ENCODE measurements around the gene PON3. TPM values are rescaled to one million over a fixed set of nuclear protein-coding genes. Genes with fewer than 3 reads are reported as not detected.

The PON3 gene
- polyA plus RNA-seq, 2 of the 4 experiments (the other 2 are of a cell fraction), result 48.7 to 142 TPM

DNA sequence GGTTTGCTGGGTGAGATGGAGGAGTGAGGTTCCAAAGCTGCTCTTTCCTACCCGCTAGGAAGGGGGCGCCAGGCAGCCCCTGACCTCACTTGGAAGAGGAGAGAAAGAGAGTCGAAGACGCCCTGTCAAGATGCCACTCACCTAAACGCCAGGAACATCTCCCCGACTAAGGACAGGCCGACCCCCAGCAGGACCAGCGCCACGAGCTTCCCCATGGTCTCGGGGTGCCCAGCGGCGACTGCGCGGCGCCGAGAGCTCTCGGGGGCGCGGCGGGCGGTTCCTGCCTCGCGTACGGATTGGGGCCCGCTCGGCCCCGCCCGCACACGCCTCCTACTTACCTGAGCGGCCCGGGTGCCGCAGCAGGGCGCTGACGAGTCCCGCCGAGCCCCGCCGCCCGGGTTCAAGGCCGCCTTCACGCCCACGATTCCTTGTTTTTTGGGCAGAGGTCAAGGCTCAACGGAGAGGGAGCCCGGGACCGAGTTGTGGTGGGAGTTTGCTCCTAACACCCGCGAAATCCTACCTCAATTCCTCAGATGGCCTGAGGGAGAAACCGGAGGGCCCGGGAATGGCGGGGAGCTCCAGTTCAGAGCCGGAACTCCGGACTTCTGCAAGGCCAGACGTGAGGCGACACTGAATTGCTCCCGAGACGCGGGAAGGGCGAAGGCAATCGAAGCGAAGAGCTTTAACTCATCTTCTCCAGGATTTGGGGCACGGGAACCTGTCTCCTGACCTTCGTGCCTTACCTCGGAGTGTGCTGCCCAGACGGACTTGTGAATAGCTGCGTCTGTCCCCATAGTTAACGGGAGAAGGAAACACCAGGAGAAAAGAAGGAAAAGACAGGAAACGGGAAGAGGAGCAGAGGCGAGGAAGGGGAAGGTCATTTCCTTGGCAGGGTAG lies at the start of gene PON3 (continued):
- TF ChIP-seq, protein P1, sequence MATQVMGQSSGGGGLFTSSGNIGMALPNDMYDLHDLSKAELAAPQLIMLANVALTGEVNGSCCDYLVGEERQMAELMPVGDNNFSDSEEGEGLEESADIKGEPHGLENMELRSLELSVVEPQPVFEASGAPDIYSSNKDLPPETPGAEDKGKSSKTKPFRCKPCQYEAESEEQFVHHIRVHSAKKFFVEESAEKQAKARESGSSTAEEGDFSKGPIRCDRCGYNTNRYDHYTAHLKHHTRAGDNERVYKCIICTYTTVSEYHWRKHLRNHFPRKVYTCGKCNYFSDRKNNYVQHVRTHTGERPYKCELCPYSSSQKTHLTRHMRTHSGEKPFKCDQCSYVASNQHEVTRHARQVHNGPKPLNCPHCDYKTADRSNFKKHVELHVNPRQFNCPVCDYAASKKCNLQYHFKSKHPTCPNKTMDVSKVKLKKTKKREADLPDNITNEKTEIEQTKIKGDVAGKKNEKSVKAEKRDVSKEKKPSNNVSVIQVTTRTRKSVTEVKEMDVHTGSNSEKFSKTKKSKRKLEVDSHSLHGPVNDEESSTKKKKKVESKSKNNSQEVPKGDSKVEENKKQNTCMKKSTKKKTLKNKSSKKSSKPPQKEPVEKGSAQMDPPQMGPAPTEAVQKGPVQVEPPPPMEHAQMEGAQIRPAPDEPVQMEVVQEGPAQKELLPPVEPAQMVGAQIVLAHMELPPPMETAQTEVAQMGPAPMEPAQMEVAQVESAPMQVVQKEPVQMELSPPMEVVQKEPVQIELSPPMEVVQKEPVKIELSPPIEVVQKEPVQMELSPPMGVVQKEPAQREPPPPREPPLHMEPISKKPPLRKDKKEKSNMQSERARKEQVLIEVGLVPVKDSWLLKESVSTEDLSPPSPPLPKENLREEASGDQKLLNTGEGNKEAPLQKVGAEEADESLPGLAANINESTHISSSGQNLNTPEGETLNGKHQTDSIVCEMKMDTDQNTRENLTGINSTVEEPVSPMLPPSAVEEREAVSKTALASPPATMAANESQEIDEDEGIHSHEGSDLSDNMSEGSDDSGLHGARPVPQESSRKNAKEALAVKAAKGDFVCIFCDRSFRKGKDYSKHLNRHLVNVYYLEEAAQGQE (IDR thresholded peaks at IDR 0.05), result no peak
- TF ChIP-seq SMC3 (IDR thresholded peaks at IDR 0.05) (peak; percentile 63), HOXB5 (CRISPR knock-in tag; IDR thresholded peaks at IDR 0.05) (no peak), FOXS1 (CRISPR knock-in tag; IDR thresholded peaks at IDR 0.05) (no peak), MAFK (IDR thresholded peaks at IDR 0.05; ENCODE audit: partially characterized antibody) (no peak), CBX2 (IDR thresholded peaks at IDR 0.05; ENCODE audit: borderline replicate concordance, low read depth) (no peak), CHD2 (IDR thresholded peaks at IDR 0.05; ENCODE audit: low read length, partially characterized antibody) (no peak), RAD21 (conservative IDR thresholded peaks at IDR 0.05 in 1 of 2, IDR thresholded peaks at IDR 0.05 in 1 of 2) (peak; percentile 65 to 68), RFX5 (IDR thresholded peaks at IDR 0.05) (no peak), FOSL2 (IDR thresholded peaks at IDR 0.05) (no peak), FOSL2 (CRISPR knock-in tag; IDR thresholded peaks at IDR 0.05) (no peak), CHD4 (IDR thresholded peaks at IDR 0.05; ENCODE audit: borderline replicate concordance) (no peak), SREBF2 (IDR thresholded peaks at IDR 0.05) (no peak), HOXA7 (CRISPR knock-in tag; IDR thresholded peaks at IDR 0.05) (no peak), NFE2L2 (conservative IDR thresholded peaks at IDR 0.05; ENCODE audit: low read length) (no peak), JUN (IDR thresholded peaks at IDR 0.05) (peak; percentile 43 to 66; a peak in 4 of 5 replicates), JUNB (IDR thresholded peaks at IDR 0.05) (no peak), RNF2 (IDR thresholded peaks at IDR 0.05; ENCODE audit: borderline replicate concordance, low read depth) (no peak), ZNF302 (CRISPR knock-in tag; IDR thresholded peaks at IDR 0.05) (no peak), HOXB13 (CRISPR knock-in tag; IDR thresholded peaks at IDR 0.05; ENCODE audit: low read depth) (no peak), PHF8 (IDR thresholded peaks at IDR 0.05; ENCODE audit: borderline replicate concordance, low read depth) (peak; percentile 34; the same call in 1 of the 2 replicates), RCOR1 (IDR thresholded peaks at IDR 0.05; ENCODE audit: low read depth, low read length) (no peak), POLR2A (IDR thresholded peaks at IDR 0.05; ENCODE audit: low read length) (peak; percentile 36; the same call in 1 of the 2 replicates), RARB (CRISPR knock-in tag; IDR thresholded peaks at IDR 0.05) (no peak), EHF (CRISPR knock-in tag; IDR thresholded peaks at IDR 0.05) (no peak), ZFP36 (IDR thresholded peaks at IDR 0.05; ENCODE audit: borderline replicate concordance, partially characterized antibody) (no peak), EP300 (IDR thresholded peaks at IDR 0.05) (no peak)
- TF ChIP-seq, protein P2, sequence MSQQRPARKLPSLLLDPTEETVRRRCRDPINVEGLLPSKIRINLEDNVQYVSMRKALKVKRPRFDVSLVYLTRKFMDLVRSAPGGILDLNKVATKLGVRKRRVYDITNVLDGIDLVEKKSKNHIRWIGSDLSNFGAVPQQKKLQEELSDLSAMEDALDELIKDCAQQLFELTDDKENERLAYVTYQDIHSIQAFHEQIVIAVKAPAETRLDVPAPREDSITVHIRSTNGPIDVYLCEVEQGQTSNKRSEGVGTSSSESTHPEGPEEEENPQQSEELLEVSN (IDR thresholded peaks at IDR 0.05; ENCODE audit: borderline replicate concordance, low read depth), result peak; percentile 76; the same call in 1 of the 2 replicates
- TF ChIP-seq, protein P3, sequence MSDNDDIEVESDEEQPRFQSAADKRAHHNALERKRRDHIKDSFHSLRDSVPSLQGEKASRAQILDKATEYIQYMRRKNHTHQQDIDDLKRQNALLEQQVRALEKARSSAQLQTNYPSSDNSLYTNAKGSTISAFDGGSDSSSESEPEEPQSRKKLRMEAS (IDR thresholded peaks at IDR 0.05), result peak; percentile 69; the same call in 1 of the 2 replicates
- TF ChIP-seq, protein P4, sequence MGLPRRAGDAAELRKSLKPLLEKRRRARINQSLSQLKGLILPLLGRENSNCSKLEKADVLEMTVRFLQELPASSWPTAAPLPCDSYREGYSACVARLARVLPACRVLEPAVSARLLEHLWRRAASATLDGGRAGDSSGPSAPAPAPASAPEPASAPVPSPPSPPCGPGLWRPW (IDR thresholded peaks at IDR 0.05), result no peak

Data from A549 (cell line).